Loucy (cell line): ENCODE results near the gene TYW1.

ENCODE experiments used
- H2AFZ ChIP-seq: fragments of 200-600 bp; sonication (generic); 2 replicates; pipeline ENCODE4 v1.6.0; 2016; ENCODE audit warnings: antibody characterized with exemption, mild to moderate bottlenecking, low read length, moderate library complexity
- H3F3A ChIP-seq: fragments of 200-600 bp; 2 replicates; pipeline ENCODE4 v1.6.0; 2016; ENCODE audit warnings: antibody characterized with exemption, low read depth, mild to moderate bottlenecking
- H3K27me3 ChIP-seq: fragments of 200-600 bp; sonication (generic); 2 replicates; pipeline ENCODE4 v1.6.1; 2014; ENCODE audit warnings: low read length, mild to moderate bottlenecking; ENCODE audit not compliant: insufficient read depth, poor library complexity, severe bottlenecking
- H3K36me3 ChIP-seq: fragments of 200-600 bp; sonication (generic); 2 replicates; pipeline ENCODE4 v1.6.1; 2016; ENCODE audit warnings: low read length; ENCODE audit not compliant: insufficient read depth
- H3K4me1 ChIP-seq: fragments of 200-600 bp; sonication (generic); 2 replicates; pipeline ENCODE4 v1.5.1; 2014; ENCODE audit warnings: low read length, mild to moderate bottlenecking; ENCODE audit not compliant: insufficient read depth, poor library complexity, severe bottlenecking
- H3K4me2 ChIP-seq: fragments of 200-600 bp; sonication (generic); 2 replicates; pipeline ENCODE4 v1.6.0; 2014; ENCODE audit warnings: antibody characterized with exemption, low read length, low read depth, mild to moderate bottlenecking; ENCODE audit not compliant: poor library complexity, severe bottlenecking
- H3K4me3 ChIP-seq: fragments of 200-600 bp; sonication (generic); 2 replicates; pipeline ENCODE4 v1.5.1; 2014; ENCODE audit warnings: low read length, mild to moderate bottlenecking, mixed read lengths; ENCODE audit not compliant: poor library complexity, severe bottlenecking
- H3K79me2 ChIP-seq: fragments of 200-600 bp; sonication (generic); 2 replicates; pipeline ENCODE4 v1.6.1; 2014; ENCODE audit warnings: low read length; ENCODE audit not compliant: insufficient read depth
- H3K9ac ChIP-seq: fragments of 200-600 bp; sonication (generic); 2 replicates; pipeline ENCODE4 v1.6.0; 2014; ENCODE audit warnings: mild to moderate bottlenecking, low read depth, low read length, moderate library complexity; ENCODE audit not compliant: poor library complexity, severe bottlenecking
- H3K9me2 ChIP-seq: fragments of 200-600 bp; sonication (generic); replicated peaks from 2 replicates; pipeline ENCODE4 v1.6.1; 2016; ENCODE audit warnings: low read depth, low read length, mixed read lengths
- H3K9me3 ChIP-seq: fragments of 200-600 bp; sonication (generic); 2 replicates; pipeline ENCODE4 v1.6.1; 2014; ENCODE audit warnings: mild to moderate bottlenecking, antibody characterized with exemption, low read length, low read depth; ENCODE audit not compliant: insufficient read depth
- H4K20me1 ChIP-seq: fragments of 200-600 bp; sonication (generic); 2 replicates; pipeline ENCODE4 v1.6.0; 2014; ENCODE audit warnings: antibody characterized with exemption, low read length, mild to moderate bottlenecking; ENCODE audit not compliant: insufficient read depth, poor library complexity, severe bottlenecking
- EZH2phosphoT487 ChIP-seq: fragments of 200-600 bp; IDR thresholded peaks from 2 replicates; pipeline ENCODE4 v1.6.1; 2018; ENCODE audit warnings: antibody characterized with exemption, mild to moderate bottlenecking, moderate library complexity, borderline replicate concordance
- TF ChIP-seq, protein P1 (sequence below): fragments of 200-600 bp; sonication (generic); conservative IDR thresholded peaks from 2 replicates; pipeline ENCODE4 v1.5.1; 2014; ENCODE audit warnings: mild to moderate bottlenecking, antibody characterized with exemption, low read length

The TYW1 gene

DNA sequence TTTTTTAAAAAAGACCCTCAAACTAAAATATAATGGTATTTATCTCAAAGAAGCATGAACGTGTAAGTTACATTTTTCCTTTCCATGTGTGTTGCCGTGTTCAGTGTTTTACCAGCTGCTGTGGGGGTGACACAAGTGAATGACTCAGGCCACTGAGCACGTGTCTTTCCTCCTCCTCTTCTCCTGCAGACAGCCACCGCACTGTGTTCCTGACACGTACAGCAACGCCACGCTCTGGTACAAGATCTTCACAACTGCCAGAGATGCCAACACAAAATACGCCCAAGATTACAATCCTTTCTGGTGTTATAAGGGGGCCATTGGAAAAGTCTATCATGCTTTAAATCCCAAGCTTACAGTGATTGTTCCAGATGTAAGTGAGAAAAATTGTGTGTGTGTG, 45.9 kb upstream of the TYW1 start:
- Histone ChIP-seq H3K79me2 (no peaks in the 10 kb centered on the region), H3F3A (no peaks in the 10 kb centered on the region), H3K9ac (no peak overlapping the region), H3K4me3 (no peak overlapping the region), H3K27me3 (no peaks in the 10 kb centered on the region), H2AFZ (no peak overlapping the region), H3K9me2 (no peaks in the 10 kb centered on the region), H3K4me1 (no peaks in the 10 kb centered on the region), H3K36me3 (peaks cover 84% of the 10 kb centered on the region), H3K9me3 (no peaks in the 10 kb centered on the region), H4K20me1 (no peaks in the 10 kb centered on the region), H3K4me2 (no peak overlapping the region)
- TF ChIP-seq, protein P1, sequence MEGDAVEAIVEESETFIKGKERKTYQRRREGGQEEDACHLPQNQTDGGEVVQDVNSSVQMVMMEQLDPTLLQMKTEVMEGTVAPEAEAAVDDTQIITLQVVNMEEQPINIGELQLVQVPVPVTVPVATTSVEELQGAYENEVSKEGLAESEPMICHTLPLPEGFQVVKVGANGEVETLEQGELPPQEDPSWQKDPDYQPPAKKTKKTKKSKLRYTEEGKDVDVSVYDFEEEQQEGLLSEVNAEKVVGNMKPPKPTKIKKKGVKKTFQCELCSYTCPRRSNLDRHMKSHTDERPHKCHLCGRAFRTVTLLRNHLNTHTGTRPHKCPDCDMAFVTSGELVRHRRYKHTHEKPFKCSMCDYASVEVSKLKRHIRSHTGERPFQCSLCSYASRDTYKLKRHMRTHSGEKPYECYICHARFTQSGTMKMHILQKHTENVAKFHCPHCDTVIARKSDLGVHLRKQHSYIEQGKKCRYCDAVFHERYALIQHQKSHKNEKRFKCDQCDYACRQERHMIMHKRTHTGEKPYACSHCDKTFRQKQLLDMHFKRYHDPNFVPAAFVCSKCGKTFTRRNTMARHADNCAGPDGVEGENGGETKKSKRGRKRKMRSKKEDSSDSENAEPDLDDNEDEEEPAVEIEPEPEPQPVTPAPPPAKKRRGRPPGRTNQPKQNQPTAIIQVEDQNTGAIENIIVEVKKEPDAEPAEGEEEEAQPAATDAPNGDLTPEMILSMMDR = no peak
- TF ChIP-seq EZH2phosphoT487 = no peak

DNA sequence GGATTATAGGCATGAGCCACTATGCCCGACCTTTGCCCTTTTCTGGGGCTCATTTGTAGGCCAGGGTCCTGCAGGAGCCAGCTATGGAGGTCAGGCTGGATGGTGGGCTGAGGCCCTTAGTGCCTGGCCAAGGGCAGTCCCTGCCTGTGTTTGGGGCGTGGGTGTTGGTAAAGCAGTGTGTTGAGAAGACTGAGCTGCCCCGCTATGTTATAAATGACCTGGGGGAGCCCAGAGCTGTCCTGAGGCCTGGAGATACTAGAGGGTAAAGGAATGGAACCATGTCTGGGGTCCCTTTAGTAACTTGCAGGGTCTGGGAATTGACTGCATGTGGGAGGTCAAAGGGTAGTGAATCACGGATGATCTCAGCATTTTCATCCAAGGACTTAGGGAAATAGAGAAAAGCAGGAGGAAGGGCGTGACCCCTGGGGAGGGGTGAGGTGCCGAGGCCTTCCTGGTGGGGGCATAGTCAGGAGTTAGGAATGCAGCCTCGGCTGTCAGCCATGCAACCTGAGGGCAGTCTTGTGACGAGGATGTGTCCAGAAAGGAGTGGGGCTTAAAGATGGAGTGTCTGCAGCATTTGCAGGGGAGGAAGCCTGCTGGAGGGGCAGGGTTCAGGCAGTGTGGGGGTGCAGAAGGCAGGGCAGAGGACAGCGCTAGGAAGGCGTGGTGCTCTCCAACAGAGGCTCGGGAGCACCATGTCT, 44.1 kb upstream of the TYW1 start:
- Histone ChIP-seq H3K4me2 (no peak overlapping the region), H3K9me3 (no peaks in the 10 kb centered on the region), H4K20me1 (no peaks in the 10 kb centered on the region)

DNA sequence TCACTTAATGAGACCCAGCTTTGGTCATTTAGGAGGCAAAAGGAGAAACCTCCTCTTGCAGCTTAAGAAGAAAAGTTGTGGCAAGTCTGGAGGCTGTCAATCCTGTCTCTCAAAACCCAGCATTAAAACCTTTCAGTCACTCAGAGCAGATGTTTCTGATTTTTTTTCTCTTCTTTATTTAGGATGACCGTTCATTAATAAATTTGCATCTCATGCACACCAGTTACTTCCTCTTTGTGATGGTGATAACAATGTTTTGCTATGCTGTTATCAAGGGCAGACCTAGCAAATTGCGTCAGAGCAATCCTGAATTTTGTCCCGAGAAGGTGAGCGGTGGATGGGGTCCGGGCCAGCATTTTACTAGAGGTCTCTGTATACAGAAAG, 43.6 kb upstream of the TYW1 start:
- Histone ChIP-seq H4K20me1 (no peaks in the 10 kb centered on the region), H3K4me3 (no peak overlapping the region), H3K9ac (no peak overlapping the region), H3K36me3 (peaks cover 93% of the 10 kb centered on the region), H3F3A (no peaks in the 10 kb centered on the region), H2AFZ (no peak overlapping the region), H3K9me3 (no peaks in the 10 kb centered on the region), H3K4me2 (no peak overlapping the region), H3K27me3 (no peaks in the 10 kb centered on the region), H3K9me2 (no peaks in the 10 kb centered on the region), H3K79me2 (no peaks in the 10 kb centered on the region), H3K4me1 (no peaks in the 10 kb centered on the region)
- TF ChIP-seq, protein P1 = no peak
- no peak for TF ChIP-seq EZH2phosphoT487

More for the DNA sequence above, 44.1 kb upstream of the TYW1 start:
- no peak for TF ChIP-seq EZH2phosphoT487
- TF ChIP-seq, protein P1 = no peak
- no peaks in the 10 kb centered on the region for H3K27me3 ChIP-seq
- peaks cover 91% of the 10 kb centered on the region for H3K36me3 ChIP-seq
- H2AFZ ChIP-seq = no peak overlapping the region
- H3K9me2 ChIP-seq = no peaks in the 10 kb centered on the region
- no peaks in the 10 kb centered on the region for H3K4me1 ChIP-seq
- no peak overlapping the region for H3K4me3 ChIP-seq
- H3F3A ChIP-seq = no peaks in the 10 kb centered on the region
- H3K79me2 ChIP-seq = no peaks in the 10 kb centered on the region
- H3K9ac ChIP-seq = no peak overlapping the region
